Mesothelial cell of epicardium (in vitro differentiated cells): ENCODE data around the gene IFT122. TPM values are rescaled to one million over a fixed set of nuclear protein-coding genes. Genes with fewer than 3 reads are reported as not detected.

Experiments
- DNase-seq, 2 experiments: peaks; one replicate each; pipeline ENCODE4 v3.0.0; 2021; ENCODE audit warnings: low spot score in 2 of 2; ENCODE audit not compliant: unreplicated experiment in 2 of 2
- H3K27ac Mint-ChIP-seq: 2 replicates; pipeline ENCODE4 v1.8.0; 2021; ENCODE audit warnings: mixed read lengths
- H3K27me3 Mint-ChIP-seq: 2 replicates; pipeline ENCODE4 v1.8.0; 2021; ENCODE audit warnings: low read depth, mixed read lengths
- H3K36me3 Mint-ChIP-seq: 2 replicates; pipeline ENCODE4 v1.8.0; 2021; ENCODE audit warnings: mixed read lengths
- H3K4me1 Mint-ChIP-seq: 2 replicates; pipeline ENCODE4 v1.8.0; 2021; ENCODE audit warnings: mixed read lengths
- H3K4me3 Mint-ChIP-seq: 2 replicates; pipeline ENCODE4 v1.8.0; 2021; ENCODE audit warnings: mild to moderate bottlenecking, moderate library complexity, mixed read lengths
- H3K9me3 Mint-ChIP-seq: 2 replicates; pipeline ENCODE4 v1.8.0; 2021; ENCODE audit warnings: mixed read lengths
- CTCF ChIP-seq: fragments of 200-600 bp; sonication (generic); IDR thresholded peaks from one replicate; pipeline ENCODE4 v1.5.0; 2021; ENCODE audit warnings: antibody characterized with exemption; ENCODE audit not compliant: unreplicated experiment
- total RNA-seq: library from RNA; stranded (reverse); gene quantifications from 3 replicates; pipeline ENCODE4 v1.2.1, GENCODE V29; 2021

The IFT122 gene
- total RNA-seq, 1 donor from 2014 or later: 48.0 TPM

GRCh38 chr3:129424185-129424841 lies 15.7 kb upstream of the IFT122 start:
- no peak for DNase-seq
- TF ChIP-seq CTCF: no peak
- no peak overlapping the region for H3K4me3 Mint-ChIP-seq
- H3K9me3 Mint-ChIP-seq: no peaks in the 10 kb centered on the region
- no peak overlapping the region for H3K27ac Mint-ChIP-seq
- peaks cover 14% of the 10 kb centered on the region for H3K27me3 Mint-ChIP-seq
- no peaks in the 10 kb centered on the region for H3K36me3 Mint-ChIP-seq
- peaks cover 12% of the 10 kb centered on the region for H3K4me1 Mint-ChIP-seq

GRCh38 chr3:129425213-129425612 lies 14.8 kb upstream of the IFT122 start:
- Mint-ChIP-seq H3K36me3 (no peaks in the 10 kb centered on the region), H3K9me3 (no peaks in the 10 kb centered on the region), H3K4me3 (no peak overlapping the region), H3K4me1 (peaks cover 12% of the 10 kb centered on the region), H3K27ac (no peak overlapping the region), H3K27me3 (peaks cover 14% of the 10 kb centered on the region)
- TF ChIP-seq CTCF: no peak
- no peak for DNase-seq

GRCh38 chr3:129425619-129426018 lies 14.4 kb upstream of the IFT122 start:
- DNase-seq: no peak
- H3K9me3 Mint-ChIP-seq: no peaks in the 10 kb centered on the region
- H3K27me3 Mint-ChIP-seq: peaks cover 14% of the 10 kb centered on the region
- H3K27ac Mint-ChIP-seq: no peak overlapping the region
- H3K4me3 Mint-ChIP-seq: no peak overlapping the region
- peaks cover 12% of the 10 kb centered on the region for H3K4me1 Mint-ChIP-seq
- no peak for TF ChIP-seq CTCF
- no peaks in the 10 kb centered on the region for H3K36me3 Mint-ChIP-seq

- Mint-ChIP-seq H3K27ac (no peak overlapping the region), H3K9me3 (no peaks in the 10 kb centered on the region), H3K27me3 (peaks cover 14% of the 10 kb centered on the region), H3K36me3 (peaks cover 5% of the 10 kb centered on the region), H3K4me1 (peaks cover 12% of the 10 kb centered on the region), H3K4me3 (peak overlapping the region; percentile 80)
- TF ChIP-seq CTCF: no peak
- no peak for DNase-seq
Measured at GRCh38 chr3:129428007-129428375, 12.0 kb upstream of the IFT122 start.

- no peak for TF ChIP-seq CTCF
- peak within 1 kb of the TSS; percentile 80 for H3K4me3 Mint-ChIP-seq
- H3K27ac Mint-ChIP-seq: peak within 1 kb of the TSS; percentile 47
- H3K9me3 Mint-ChIP-seq: no peaks in the 10 kb centered on the region
- H3K27me3 Mint-ChIP-seq: peaks cover 14% of the 10 kb centered on the region
- H3K36me3 Mint-ChIP-seq: peaks cover 6% of the 10 kb centered on the region
- H3K4me1 Mint-ChIP-seq: peaks cover 12% of the 10 kb centered on the region
- DNase-seq: peak; percentile 92 to 96
Measured at GRCh38 chr3:129428376-129429079, 11.5 kb upstream of the IFT122 start, which contains the start of gene EFCAB12. EFCAB12 (minus strand) TSS chr3:129428636; CDS start chr3:129428488, 148 bp downstream.
